Articular chondrocyte of knee joint (primary cell): ENCODE data around the gene SPINT4. TPM values are rescaled to one million over a fixed set of nuclear protein-coding genes. Genes with fewer than 3 reads are reported as not detected.

Experiments
- small RNA-seq: library from RNA; depleted of rRNA; stranded (forward); fragments of <200 nt; gene quantifications from one replicate; pipeline ENCODE3, GENCODE V24; 2012
- total RNA-seq: library from RNA; depleted of rRNA; stranded (reverse); fragments of >200 nt; gene quantifications from 2 replicates; pipeline ENCODE4 v1.2.3, GENCODE V29; 2012

SPINT4 gene
- total RNA-seq = not detected in 2 replicates

DNA sequence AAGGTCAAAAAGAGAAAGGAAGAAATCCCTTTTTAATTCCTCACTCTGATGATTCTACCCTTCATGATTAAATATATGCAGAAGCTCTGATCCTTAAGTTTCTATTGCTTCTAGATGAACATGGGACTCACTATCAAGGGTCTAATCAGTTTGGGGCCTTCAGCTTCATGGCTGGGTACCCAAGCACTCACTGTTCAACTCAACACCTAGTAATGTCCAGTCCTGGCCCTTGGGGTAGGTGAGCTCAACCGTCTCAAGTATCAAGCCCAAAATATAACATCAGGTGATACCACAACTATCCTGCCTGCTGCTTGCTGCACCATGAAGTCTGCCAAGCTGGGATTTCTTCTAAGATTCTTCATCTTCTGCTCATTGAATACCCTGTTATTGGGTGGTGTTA is at the start of gene SPINT4:
SPINT4 (plus strand) TSS at position 301 of the 400 bp plus-strand sequence; CDS start at position 322, 21 bp downstream.

DNA sequence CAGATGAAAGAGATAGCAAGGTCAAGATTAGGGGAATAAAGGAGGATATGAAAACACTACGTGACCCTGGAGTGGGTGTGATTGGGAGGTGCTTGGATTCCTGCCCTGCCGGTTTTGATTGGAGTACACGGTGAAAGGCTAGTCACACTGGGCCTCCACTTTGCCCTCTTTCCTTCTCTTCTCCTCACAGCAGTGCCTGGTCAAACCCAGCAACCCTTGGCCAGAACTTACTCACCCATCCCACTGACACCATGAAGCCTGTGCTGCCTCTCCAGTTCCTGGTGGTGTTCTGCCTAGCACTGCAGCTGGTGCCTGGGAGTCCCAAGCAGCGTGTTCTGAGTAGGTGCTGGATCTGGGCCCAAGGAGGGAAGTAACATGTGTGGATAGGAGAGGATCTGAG is 20.3 kb upstream of the SPINT4 start, which contains the start of gene WFDC13:
WFDC13 (plus strand) TSS at position 166 of the 400 bp plus-strand sequence; CDS start at position 252, 86 bp downstream.

DNA sequence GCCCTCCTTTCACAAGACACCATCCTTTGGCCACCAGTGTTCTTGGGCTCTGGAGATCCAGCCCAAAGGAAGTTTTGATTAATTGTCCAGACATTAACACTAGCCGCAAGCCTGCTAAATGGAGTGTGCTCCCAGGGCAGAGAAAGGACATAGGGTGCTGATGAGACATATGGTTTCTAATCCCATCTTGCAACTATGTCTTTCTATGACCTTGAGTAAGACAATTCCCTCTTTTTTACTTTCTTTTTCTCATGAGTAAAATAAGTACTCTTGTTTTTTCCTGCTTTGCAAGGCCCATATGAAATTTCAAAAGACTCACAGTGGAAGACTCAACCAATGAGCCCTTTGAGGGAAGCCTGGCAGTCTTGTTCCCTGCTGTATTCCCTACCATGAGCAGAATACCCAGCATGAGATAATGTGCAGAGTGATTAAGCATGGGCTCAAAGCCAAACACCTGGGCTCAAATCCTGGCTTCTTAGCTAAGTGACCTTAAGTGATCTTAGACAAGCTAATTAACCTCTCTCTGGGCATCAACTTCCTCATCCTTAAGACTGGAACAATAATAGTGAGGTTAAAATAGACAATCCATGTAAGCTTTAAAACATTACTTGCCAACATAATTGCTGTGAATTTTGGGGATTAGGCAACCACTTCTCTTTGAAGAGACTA is 17.0 kb upstream of the SPINT4 start, which contains the start of gene WFDC10B:
WFDC10B (minus strand) TSS at position 51 of the 669 bp plus-strand sequence. CDS start 19,027 bp downstream, outside the sequence.

Small RNAs within 50 kb of the gene (small RNA-seq; reads per million reads assigned to genes)
- gene MIR3617 (1.9 reads per million, percentile 70 among the genes with 10 or more reads in this experiment), gene SPINT5P (not detected)

Other genes starting within 250 kb of the SPINT4 start
- not detected in 2 replicates for gene SPINT3, start 206.7 kb upstream of the SPINT4 start, total RNA-seq
- not detected in 2 replicates for gene WFDC6, start 182.9 kb upstream of the SPINT4 start, total RNA-seq
- not detected in 2 replicates for gene EPPIN, start 174.9 kb upstream of the SPINT4 start, total RNA-seq
- not detected in 2 replicates for gene WFDC8, start 143.1 kb upstream of the SPINT4 start, total RNA-seq
- gene WFDC10A, start 92.6 kb upstream of the SPINT4 start, total RNA-seq = not detected in 2 replicates
- not detected in 2 replicates for gene WFDC9, start 91.1 kb upstream of the SPINT4 start, total RNA-seq
- not detected in 2 replicates for gene WFDC11, start 52.1 kb upstream of the SPINT4 start, total RNA-seq
- not detected in 2 replicates for gene WFDC13, start 20.3 kb upstream of the SPINT4 start, total RNA-seq
- gene WFDC10B, start 17.3 kb upstream of the SPINT4 start, total RNA-seq = not detected in 2 replicates
- 0.76 and 1.4 TPM in 2 replicates for gene WFDC3, start 69.5 kb downstream of the SPINT4 start, total RNA-seq
- 20.6 and 22.6 TPM in 2 replicates for gene DNTTIP1, start 69.6 kb downstream of the SPINT4 start, total RNA-seq
- 17.1 and 17.3 TPM in 2 replicates for gene UBE2C, start 90.3 kb downstream of the SPINT4 start, total RNA-seq
- gene TNNC2, start 105.0 kb downstream of the SPINT4 start, total RNA-seq = 0.39 and 1.4 TPM in 2 replicates
- 105 TPM in 2 replicates for gene SNX21, start 111.5 kb downstream of the SPINT4 start, total RNA-seq
- gene ACOT8, start 135.0 kb downstream of the SPINT4 start, total RNA-seq = 25.4 and 25.5 TPM in 2 replicates
- 7.2 and 9.6 TPM in 2 replicates for gene ZSWIM3, start 135.3 kb downstream of the SPINT4 start, total RNA-seq
- gene ZSWIM1, start 158.9 kb downstream of the SPINT4 start, total RNA-seq = 8.4 and 9.6 TPM in 2 replicates
- gene SPATA25, start 165.3 kb downstream of the SPINT4 start, total RNA-seq = 0.76 and 1.6 TPM in 2 replicates
- gene NEURL2, start 168.9 kb downstream of the SPINT4 start, total RNA-seq = 2.7 and 4.8 TPM in 2 replicates
- gene CTSA, start 169.0 kb downstream of the SPINT4 start, total RNA-seq = 116 and 145 TPM in 2 replicates
- 17.5 and 18.3 TPM in 2 replicates for gene PLTP, start 189.8 kb downstream of the SPINT4 start, total RNA-seq
- 11.6 and 14.0 TPM in 2 replicates for gene PCIF1, start 212.3 kb downstream of the SPINT4 start, total RNA-seq
- 19.5 and 20.2 TPM in 2 replicates for gene ZNF335, start 249.9 kb downstream of the SPINT4 start, total RNA-seq